Natural killer cell (primary cell): ENCODE data around the gene CRB3. TPM values are rescaled to one million over a fixed set of nuclear protein-coding genes. Genes with fewer than 3 reads are reported as not detected.

Experiments
- ATAC-seq, 3 donors: fragments of 150-1000 bp in 2 of 3; fragments of 200-7000 bp in 1 of 3; cut with Tn5 transposase; 1 replicate in 1 of 3; 2 replicates in 2 of 3; pipeline ENCODE4 v1.10.0; 2021; ENCODE audit warnings: mild to moderate bottlenecking in 2 of 3, moderate library complexity in 2 of 3
- DNase-seq, 2 donors: peaks; one replicate each; pipeline versions ENCODE4 v3.0.0 to v3.0.0-alpha.2; 2013 to 2021; ENCODE audit warnings: mixed read lengths in 1 of 2
- H3K27ac ChIP-seq: one replicate; pipeline ENCODE4 v1.5.1; 2013; ENCODE audit warnings: mild to moderate bottlenecking, low read length
- H3K27me3 ChIP-seq: one replicate; pipeline ENCODE4 v1.6.1; 2013; ENCODE audit warnings: low read length; ENCODE audit not compliant: control insufficient read depth, insufficient read depth
- H3K36me3 ChIP-seq: one replicate; pipeline ENCODE4 v1.6.1; 2013; ENCODE audit warnings: low read length; ENCODE audit not compliant: control insufficient read depth, insufficient read depth
- H3K4me1 ChIP-seq: one replicate; pipeline ENCODE4 v1.6.1; 2013; ENCODE audit warnings: low read length; ENCODE audit not compliant: control insufficient read depth, insufficient read depth
- H3K4me3 ChIP-seq: one replicate; pipeline ENCODE4 v1.5.1; 2013; ENCODE audit warnings: low read length
- H3K9me3 ChIP-seq: one replicate; pipeline ENCODE4 v1.6.1; 2013; ENCODE audit warnings: low read length; ENCODE audit not compliant: control insufficient read depth, insufficient read depth
- H3K27ac Mint-ChIP-seq, 2 donors: one replicate each; pipeline ENCODE4 v1.8.0; 2022; ENCODE audit warnings: mild to moderate bottlenecking in 2 of 2, mixed read lengths in 2 of 2, moderate library complexity in 1 of 2
- H3K27me3 Mint-ChIP-seq, 2 donors: one replicate each; pipeline ENCODE4 v1.8.0; 2022; ENCODE audit warnings: low read depth in 2 of 2, mixed read lengths in 2 of 2
- H3K36me3 Mint-ChIP-seq: one replicate; pipeline ENCODE4 v1.8.0; 2022; ENCODE audit warnings: mixed read lengths
- H3K4me1 Mint-ChIP-seq, 2 donors: one replicate each; pipeline ENCODE4 v1.8.0; 2022; ENCODE audit warnings: mixed read lengths in 2 of 2
- H3K4me3 Mint-ChIP-seq: one replicate; pipeline ENCODE4 v1.8.0; 2022; ENCODE audit warnings: mild to moderate bottlenecking, moderate library complexity, mixed read lengths
- H3K9me3 Mint-ChIP-seq, 2 donors: one replicate each; pipeline ENCODE4 v1.8.0; 2022; ENCODE audit warnings: mixed read lengths in 2 of 2
- CTCF ChIP-seq: fragments of 200-600 bp; IDR thresholded peaks from one replicate; pipeline ENCODE4 v1.8.0; 2022; ENCODE audit warnings: antibody characterized with exemption
- WGBS: methylation state at CpG from one replicate; pipeline ENCODE4 v1.1.7; 2013; ENCODE audit warnings: missing lambda C conversion rate; ENCODE audit not compliant: insufficient coverage; 5-methylcytosine and 5-hydroxymethylcytosine counted together
- intact Hi-C: fragments of 100-400 bp; cut with micrococcal nuclease; formaldehyde crosslinking; loops from one replicate; pipeline ENCODE4 v1.14.2; 2022
- total RNA-seq, 4 donors: library from RNA; stranded (reverse); fragments of 120-200 nt in 1 of 4; gene quantifications; one replicate each; pipeline versions ENCODE4 v1.2.3 to v1.2.4, GENCODE V29; 2013 to 2022

Gene CRB3
- total RNA-seq, 3 donors from 2014 or later (not counting 1 experiment from before 2014, with no cell fraction given) = 0.59 to 1.1 TPM; not detected in 1

- Histone ChIP-seq H3K4me3 (no peak overlapping the region), H3K4me1 (peaks cover 21% of the 10 kb centered on the region), H3K27ac (no peak overlapping the region), H3K9me3 (no peaks in the 10 kb centered on the region), H3K27me3 (no peaks in the 10 kb centered on the region), H3K36me3 (peaks cover 43% of the 10 kb centered on the region)
- DNase-seq = peak; percentile 74 to 79
- intact Hi-C loops = no loop called here
- peak; percentile 92 to 97 (median 93) for ATAC-seq
- Mint-ChIP-seq H3K4me3 (no peak overlapping the region), H3K36me3 (no peaks in the 10 kb centered on the region), H3K27me3 (no peaks in the 10 kb centered on the region), H3K4me1 (peaks cover 17 to 18% of the 10 kb centered on the region in 2 donors), H3K27ac (peak overlapping the region; percentile 24 to 41), H3K9me3 (no peaks in the 10 kb centered on the region)
- no peak for TF ChIP-seq CTCF
- 91% methylated on average over 33 of the region's 33 CpGs for WGBS
Measured at GRCh38 chr19:6476155-6476895, 12.3 kb downstream of the CRB3 start.

- no peaks in the 10 kb centered on the region for H3K9me3 Mint-ChIP-seq
- TF ChIP-seq CTCF = no peak
- Histone ChIP-seq H3K4me3 (no peak overlapping the region), H3K36me3 (peaks cover 39% of the 10 kb centered on the region), H3K4me1 (peaks cover 25% of the 10 kb centered on the region), H3K9me3 (no peaks in the 10 kb centered on the region), H3K27ac (no peak overlapping the region), H3K27me3 (no peaks in the 10 kb centered on the region)
- DNase-seq (no peak), ATAC-seq (no peak)
- intact Hi-C loops = no loop called here
- no peak overlapping the region for H3K27ac Mint-ChIP-seq
- no peaks in the 10 kb centered on the region for H3K27me3 Mint-ChIP-seq
- peaks cover 23 to 24% of the 10 kb centered on the region in 2 donors for H3K4me1 Mint-ChIP-seq
- WGBS = 98% methylated on average over 29 of the region's 29 CpGs
- H3K36me3 Mint-ChIP-seq = no peaks in the 10 kb centered on the region
- H3K4me3 Mint-ChIP-seq = no peak overlapping the region
Measured at GRCh38 chr19:6476896-6477431, 12.9 kb downstream of the CRB3 start.

- H3K27ac Mint-ChIP-seq = peak overlapping the region; percentile 95 to 99
- H3K9me3 Mint-ChIP-seq = no peaks in the 10 kb centered on the region
- Histone ChIP-seq H3K9me3 (no peaks in the 10 kb centered on the region), H3K27ac (no peak overlapping the region), H3K4me1 (peaks cover 41% of the 10 kb centered on the region), H3K27me3 (no peaks in the 10 kb centered on the region), H3K4me3 (no peak overlapping the region), H3K36me3 (peaks cover 39% of the 10 kb centered on the region)
- ATAC-seq (no peak), DNase-seq (no peak)
- 95% methylated on average over 13 of the region's 13 CpGs for WGBS
- H3K4me1 Mint-ChIP-seq = peaks cover 38 to 42% of the 10 kb centered on the region in 2 donors
- no peaks in the 10 kb centered on the region for H3K27me3 Mint-ChIP-seq
- intact Hi-C loops = no loop called here
- TF ChIP-seq CTCF = no peak
- no peaks in the 10 kb centered on the region for H3K36me3 Mint-ChIP-seq
- H3K4me3 Mint-ChIP-seq = no peak overlapping the region
Measured at GRCh38 chr19:6478815-6479214, 14.7 kb downstream of the CRB3 start.
